ENCODE measurements around the gene RAB35.

Gene RAB35

DNA sequence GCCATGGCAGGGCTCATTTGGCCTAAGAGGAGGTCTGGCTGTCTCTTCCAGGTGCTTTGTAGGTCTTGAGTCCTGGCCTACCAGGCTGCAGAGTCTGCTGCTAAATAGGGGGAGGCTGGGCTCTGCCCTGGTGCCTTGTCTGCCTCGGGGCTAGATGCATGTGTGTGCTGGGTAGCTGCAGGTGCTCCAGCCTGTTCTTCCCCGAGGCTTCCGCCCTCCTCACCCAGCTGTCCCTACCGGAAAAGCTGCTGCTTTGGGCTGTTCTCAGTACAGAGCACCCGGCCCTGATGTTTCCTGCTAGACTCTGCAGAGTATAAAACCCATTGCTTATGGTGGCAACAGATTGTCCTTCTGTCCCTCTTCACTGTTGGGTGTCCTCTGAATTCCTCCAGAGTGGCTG lies 37.7 kb downstream of the RAB35 start:
- H3K4me1 ChIP-seq (ENCODE audit: insufficient read depth, low read length, severe bottlenecking): no peaks in the 10 kb centered on the region
- no peak overlapping the region for H3K4me2 ChIP-seq (ENCODE audit: low read length)
- H2AFZ ChIP-seq (ENCODE audit: low read length): no peak overlapping the region
- no peak for TF ChIP-seq EZH2 (IDR thresholded peaks at IDR 0.05; ENCODE audit: borderline replicate concordance, low read length)
- TF ChIP-seq, protein P1, sequence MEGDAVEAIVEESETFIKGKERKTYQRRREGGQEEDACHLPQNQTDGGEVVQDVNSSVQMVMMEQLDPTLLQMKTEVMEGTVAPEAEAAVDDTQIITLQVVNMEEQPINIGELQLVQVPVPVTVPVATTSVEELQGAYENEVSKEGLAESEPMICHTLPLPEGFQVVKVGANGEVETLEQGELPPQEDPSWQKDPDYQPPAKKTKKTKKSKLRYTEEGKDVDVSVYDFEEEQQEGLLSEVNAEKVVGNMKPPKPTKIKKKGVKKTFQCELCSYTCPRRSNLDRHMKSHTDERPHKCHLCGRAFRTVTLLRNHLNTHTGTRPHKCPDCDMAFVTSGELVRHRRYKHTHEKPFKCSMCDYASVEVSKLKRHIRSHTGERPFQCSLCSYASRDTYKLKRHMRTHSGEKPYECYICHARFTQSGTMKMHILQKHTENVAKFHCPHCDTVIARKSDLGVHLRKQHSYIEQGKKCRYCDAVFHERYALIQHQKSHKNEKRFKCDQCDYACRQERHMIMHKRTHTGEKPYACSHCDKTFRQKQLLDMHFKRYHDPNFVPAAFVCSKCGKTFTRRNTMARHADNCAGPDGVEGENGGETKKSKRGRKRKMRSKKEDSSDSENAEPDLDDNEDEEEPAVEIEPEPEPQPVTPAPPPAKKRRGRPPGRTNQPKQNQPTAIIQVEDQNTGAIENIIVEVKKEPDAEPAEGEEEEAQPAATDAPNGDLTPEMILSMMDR (IDR thresholded peaks at IDR 0.05; ENCODE audit: low read length): no peak
- H3K27me3 ChIP-seq (ENCODE audit: insufficient read depth, low read length): no peaks in the 10 kb centered on the region
- H3K9me2 ChIP-seq (ENCODE audit: low read depth, low read length): no peaks in the 10 kb centered on the region
- no peaks in the 10 kb centered on the region for H3F3A ChIP-seq (ENCODE audit: insufficient read depth, low read length)
- no peak overlapping the region for H3K4me3 ChIP-seq (ENCODE audit: low read depth, low read length, poor library complexity, severe bottlenecking)
- H3K9ac ChIP-seq (ENCODE audit: low read length): no peak overlapping the region
- H4K20me1 ChIP-seq (ENCODE audit: insufficient read depth, low read length): no peaks in the 10 kb centered on the region
- peaks cover 17% of the 10 kb centered on the region for H3K36me3 ChIP-seq (ENCODE audit: insufficient read depth, low read length)
- H3K79me2 ChIP-seq (ENCODE audit: insufficient read depth, low read length): no peaks in the 10 kb centered on the region
- H3K27ac ChIP-seq (ENCODE audit: low read depth, low read length, poor library complexity, severe bottlenecking): no peak overlapping the region
- no peaks in the 10 kb centered on the region for H3K9me3 ChIP-seq (ENCODE audit: low read length)

DNA sequence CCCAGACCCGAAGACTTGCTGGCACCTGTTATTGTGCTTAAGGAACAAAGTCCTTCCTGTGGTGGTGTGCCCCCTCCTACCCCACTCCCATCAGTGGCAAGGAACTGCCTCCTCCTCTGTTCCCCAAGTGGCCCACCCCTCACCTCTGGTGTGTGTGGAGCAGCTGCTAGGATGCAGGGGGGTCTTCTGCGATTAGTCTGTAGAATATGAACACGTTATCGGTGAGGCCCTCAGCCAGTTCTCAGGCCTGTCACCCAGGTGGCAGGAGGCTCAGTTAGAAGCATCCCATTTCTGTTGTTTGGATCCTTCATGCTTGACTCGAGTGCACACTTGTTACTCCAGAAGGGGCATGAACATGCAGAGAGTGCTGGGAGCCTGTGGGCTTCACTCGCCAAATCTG lies 39.3 kb downstream of the RAB35 start:
- Histone ChIP-seq H4K20me1 (ENCODE audit: insufficient read depth, low read length) (no peaks in the 10 kb centered on the region), H3K27me3 (ENCODE audit: insufficient read depth, low read length) (no peaks in the 10 kb centered on the region), H3K9me2 (ENCODE audit: low read depth, low read length) (no peaks in the 10 kb centered on the region), H3K36me3 (ENCODE audit: insufficient read depth, low read length) (peaks cover 26% of the 10 kb centered on the region), H3K9ac (ENCODE audit: low read length) (no peak overlapping the region), H3F3A (ENCODE audit: insufficient read depth, low read length) (no peaks in the 10 kb centered on the region), H3K4me2 (ENCODE audit: low read length) (no peak overlapping the region), H2AFZ (ENCODE audit: low read length) (no peak overlapping the region), H3K4me1 (ENCODE audit: insufficient read depth, low read length, severe bottlenecking) (no peaks in the 10 kb centered on the region), H3K79me2 (ENCODE audit: insufficient read depth, low read length) (no peaks in the 10 kb centered on the region), H3K9me3 (ENCODE audit: low read length) (no peaks in the 10 kb centered on the region), H3K4me3 (ENCODE audit: low read depth, low read length, poor library complexity, severe bottlenecking) (no peak overlapping the region), H3K27ac (ENCODE audit: low read depth, low read length, poor library complexity, severe bottlenecking) (no peak overlapping the region)
- TF ChIP-seq EZH2 (IDR thresholded peaks at IDR 0.05; ENCODE audit: borderline replicate concordance, low read length): no peak
- TF ChIP-seq, protein P1 (IDR thresholded peaks at IDR 0.05; ENCODE audit: low read length): no peak

DNA sequence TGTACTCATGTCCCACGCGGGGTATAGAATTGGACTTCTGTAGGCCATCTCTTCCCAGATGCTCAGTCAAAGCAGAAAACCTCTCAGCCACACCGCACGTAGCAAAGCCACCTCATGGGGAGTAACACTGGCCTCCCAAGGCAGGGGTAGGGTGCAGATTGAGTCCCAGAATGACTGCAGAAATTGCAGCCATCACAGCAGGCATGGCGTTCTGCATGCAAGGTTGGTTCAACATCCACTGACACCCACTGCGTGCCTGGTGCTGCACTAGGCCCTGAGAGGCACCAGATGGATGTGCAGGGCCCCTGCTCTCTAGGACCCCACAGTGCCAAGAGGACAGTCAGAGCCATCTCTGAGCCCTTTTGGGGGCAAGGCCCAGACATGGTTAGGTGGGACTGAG lies 39.9 kb downstream of the RAB35 start:
- H3K4me3 ChIP-seq (ENCODE audit: low read depth, low read length, poor library complexity, severe bottlenecking): no peak overlapping the region
- H3K4me1 ChIP-seq (ENCODE audit: insufficient read depth, low read length, severe bottlenecking): no peaks in the 10 kb centered on the region
- H3K79me2 ChIP-seq (ENCODE audit: insufficient read depth, low read length): no peaks in the 10 kb centered on the region
- no peak overlapping the region for H3K4me2 ChIP-seq (ENCODE audit: low read length)
- H3K9ac ChIP-seq (ENCODE audit: low read length): no peak overlapping the region
- no peaks in the 10 kb centered on the region for H3K9me2 ChIP-seq (ENCODE audit: low read depth, low read length)
- H3K27me3 ChIP-seq (ENCODE audit: insufficient read depth, low read length): no peaks in the 10 kb centered on the region
- H3K36me3 ChIP-seq (ENCODE audit: insufficient read depth, low read length): peaks cover 28% of the 10 kb centered on the region
- H3K27ac ChIP-seq (ENCODE audit: low read depth, low read length, poor library complexity, severe bottlenecking): no peak overlapping the region
- no peaks in the 10 kb centered on the region for H4K20me1 ChIP-seq (ENCODE audit: insufficient read depth, low read length)
- H3K9me3 ChIP-seq (ENCODE audit: low read length): no peaks in the 10 kb centered on the region
- no peak overlapping the region for H2AFZ ChIP-seq (ENCODE audit: low read length)
- no peaks in the 10 kb centered on the region for H3F3A ChIP-seq (ENCODE audit: insufficient read depth, low read length)
- TF ChIP-seq, protein P1 (IDR thresholded peaks at IDR 0.05; ENCODE audit: low read length): no peak
- no peak for TF ChIP-seq EZH2 (IDR thresholded peaks at IDR 0.05; ENCODE audit: borderline replicate concordance, low read length)

Measured in OCI-LY1 (cell line).